Bronchial epithelial cell (primary cell): ENCODE data around the gene KLK1. TPM values are rescaled to one million over a fixed set of nuclear protein-coding genes. Genes with fewer than 3 reads are reported as not detected.

Experiments
- DNase-seq: peaks from one replicate; pipeline ENCODE4 v3.0.0-alpha.2; 2010; ENCODE audit warnings: low read depth
- FAIRE-seq: peaks from 2 replicates; lab custom pipeline; 2011; peaks lifted over from hg19 to GRCh38; lab: Jason Lieb, UNC
- H3K27me3 ChIP-seq: 2 replicates; pipeline ENCODE4 v1.5.1; 2011; ENCODE audit warnings: low read length; ENCODE audit not compliant: control insufficient read depth, insufficient read depth
- H3K36me3 ChIP-seq: 2 replicates; pipeline ENCODE4 v1.5.1; 2011; ENCODE audit warnings: low read length; ENCODE audit not compliant: control insufficient read depth, insufficient read depth
- H3K4me3 ChIP-seq: 2 replicates; pipeline ENCODE4 v1.5.1; 2011; ENCODE audit warnings: mild to moderate bottlenecking, low read depth, low read length, control low read depth
- CTCF ChIP-seq: IDR thresholded peaks from 2 replicates; pipeline ENCODE4 v1.5.1; 2011; ENCODE audit warnings: mild to moderate bottlenecking, moderate library complexity, low read length, control low read depth, inconsistent platforms; ENCODE audit not compliant: insufficient read depth, severe bottlenecking
- total RNA-seq: library from RNA; depleted of rRNA; stranded (reverse); fragments of >200 nt; gene quantifications from 2 replicates; pipeline ENCODE4 v1.2.1, GENCODE V29; 2014

Gene KLK1
- total RNA-seq, 1 donor from 2014 or later = not detected

- TF ChIP-seq CTCF = no peak
- Histone ChIP-seq H3K36me3 (no peaks in the 10 kb centered on the region), H3K27me3 (no peaks in the 10 kb centered on the region), H3K4me3 (no peak overlapping the region)
- DNase-seq (no peak), FAIRE-seq (no peak)
These were observed 42.7 kb downstream of the KLK1 start for GRCh38 chr19:50780753-50781435.

- TF ChIP-seq CTCF = no peak
- H3K36me3 ChIP-seq = no peaks in the 10 kb centered on the region
- no peak for DNase-seq
- no peak for FAIRE-seq
- H3K4me3 ChIP-seq = no peak overlapping the region
- no peaks in the 10 kb centered on the region for H3K27me3 ChIP-seq
These were observed 43.8 kb downstream of the KLK1 start for GRCh38 chr19:50779504-50780457.

GRCh38 chr19:50778906-50779430 is 44.6 kb downstream of the KLK1 start:
- DNase-seq (no peak), FAIRE-seq (no peak)
- Histone ChIP-seq H3K27me3 (no peaks in the 10 kb centered on the region), H3K4me3 (no peak overlapping the region), H3K36me3 (no peaks in the 10 kb centered on the region)
- no peak for TF ChIP-seq CTCF

- no peak for FAIRE-seq
- Histone ChIP-seq H3K4me3 (no peak overlapping the region), H3K27me3 (no peaks in the 10 kb centered on the region), H3K36me3 (no peaks in the 10 kb centered on the region)
- no peak for DNase-seq
- TF ChIP-seq CTCF = no peak
These were observed 45.7 kb downstream of the KLK1 start for GRCh38 chr19:50777830-50778303.

GRCh38 chr19:50777261-50777660 is 46.3 kb downstream of the KLK1 start:
- TF ChIP-seq CTCF = no peak
- DNase-seq (no peak), FAIRE-seq (no peak)
- Histone ChIP-seq H3K36me3 (no peaks in the 10 kb centered on the region), H3K4me3 (no peak overlapping the region), H3K27me3 (no peaks in the 10 kb centered on the region)
